GM19043 (cell line): ENCODE measurements around the gene GORAB.

ENCODE experiments used
- ATAC-seq: cut with Tn5 transposase; IDR thresholded peaks from one replicate; pipeline ENCODE4 v1.9.1; 2021; ENCODE audit warnings: low read depth; ENCODE audit not compliant: unreplicated experiment

The GORAB gene

GRCh38 chr1:170537798-170538503 lies 6.0 kb downstream of the GORAB start:
- ATAC-seq, result no peak

GRCh38 chr1:170538687-170539086 lies 6.7 kb downstream of the GORAB start:
- no peak for ATAC-seq

DNA sequence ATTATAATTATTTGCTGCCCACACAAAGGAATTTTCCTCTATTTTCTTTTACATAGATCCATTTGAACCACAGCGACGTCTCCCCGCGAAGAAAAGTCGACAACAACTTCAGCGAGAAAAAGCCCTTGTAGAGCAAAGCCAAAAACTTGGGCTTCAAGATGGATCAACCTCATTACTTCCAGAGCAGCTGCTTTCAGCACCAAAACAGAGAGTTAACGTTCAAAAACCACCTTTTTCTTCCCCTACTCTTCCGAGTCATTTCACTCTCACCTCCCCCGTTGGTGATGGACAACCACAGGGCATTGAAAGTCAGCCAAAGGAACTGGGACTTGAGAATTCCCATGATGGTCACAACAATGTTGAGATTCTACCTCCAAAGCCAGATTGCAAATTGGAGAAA lies 7.2 kb downstream of the GORAB start:
- no peak for ATAC-seq

DNA sequence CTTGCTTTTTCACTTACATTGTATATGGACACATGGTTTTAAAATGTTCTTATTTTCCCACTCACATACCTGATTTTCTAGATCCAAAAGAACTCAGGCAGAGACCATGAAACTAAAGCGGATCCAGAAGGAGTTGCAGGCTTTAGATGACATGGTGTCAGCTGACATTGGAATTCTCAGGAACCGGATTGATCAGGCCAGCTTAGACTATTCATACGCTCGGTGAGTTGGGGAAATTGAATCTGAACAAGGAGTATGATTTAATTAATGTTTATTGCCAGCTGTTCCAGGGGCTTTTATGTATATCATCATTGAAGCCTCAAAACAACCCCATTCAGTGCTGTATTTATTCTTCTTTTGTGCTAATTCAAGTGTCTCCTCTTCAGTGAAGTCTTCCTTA lies 12.7 kb downstream of the GORAB start:
- no peak for ATAC-seq

GRCh38 chr1:170545476-170545875 lies 13.5 kb downstream of the GORAB start:
- ATAC-seq, result no peak

DNA sequence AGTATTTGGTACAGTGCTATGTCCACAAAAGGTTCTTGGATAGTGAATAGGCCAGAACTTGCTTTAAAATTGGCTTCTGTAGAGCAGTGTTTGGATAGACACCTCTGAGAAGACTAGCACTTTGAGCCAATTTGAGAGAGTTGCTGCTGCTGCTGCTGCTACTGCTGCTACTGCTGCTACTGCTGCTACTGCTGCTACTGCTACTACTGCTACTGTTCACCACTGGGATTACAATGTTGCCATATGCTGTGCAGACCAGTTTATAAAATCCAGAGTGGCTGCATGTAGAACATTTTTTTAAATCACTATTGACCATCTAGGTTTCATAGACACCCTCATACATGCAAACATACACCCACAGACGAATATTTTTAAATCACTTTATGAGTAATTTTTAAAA lies 15.3 kb downstream of the GORAB start:
- no peak for ATAC-seq

DNA sequence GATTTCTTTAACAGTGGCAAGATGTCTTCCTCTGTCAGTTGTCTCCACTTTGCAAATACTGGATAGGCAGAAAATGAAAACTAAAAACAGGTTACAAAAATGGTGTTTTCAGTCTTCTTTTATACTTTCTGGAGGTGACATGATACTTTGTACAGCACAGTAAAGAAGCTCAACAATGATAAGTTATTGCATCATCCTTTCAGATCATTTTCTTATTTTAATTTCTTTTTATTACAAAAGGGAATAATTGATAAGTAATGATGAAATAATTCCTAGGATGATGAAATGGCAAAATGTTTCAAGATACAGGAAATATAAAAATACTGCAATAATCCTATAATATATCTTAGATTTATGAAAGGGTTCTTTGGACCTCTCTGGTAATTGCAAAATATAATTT lies 16.5 kb downstream of the GORAB start:
- ATAC-seq, result no peak

DNA sequence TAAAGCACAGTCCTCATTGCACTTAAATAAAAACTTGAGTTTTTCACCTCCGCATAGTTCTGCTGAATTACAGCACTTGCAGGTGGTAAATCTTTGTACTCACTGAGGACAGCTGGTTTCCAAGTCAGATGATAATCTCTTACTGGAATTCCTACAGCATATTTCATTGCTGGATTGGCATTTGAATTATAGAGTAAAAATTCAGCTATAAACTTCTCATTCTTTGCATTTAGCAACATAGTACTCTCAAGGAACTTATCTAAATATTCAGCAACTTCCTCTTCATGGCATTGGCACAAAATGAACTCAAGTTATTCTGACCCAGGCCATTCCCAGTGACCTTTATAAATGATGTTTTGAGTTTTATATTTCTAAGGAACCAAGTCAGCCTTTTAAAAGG lies 23.4 kb downstream of the GORAB start:
- no peak for ATAC-seq

DNA sequence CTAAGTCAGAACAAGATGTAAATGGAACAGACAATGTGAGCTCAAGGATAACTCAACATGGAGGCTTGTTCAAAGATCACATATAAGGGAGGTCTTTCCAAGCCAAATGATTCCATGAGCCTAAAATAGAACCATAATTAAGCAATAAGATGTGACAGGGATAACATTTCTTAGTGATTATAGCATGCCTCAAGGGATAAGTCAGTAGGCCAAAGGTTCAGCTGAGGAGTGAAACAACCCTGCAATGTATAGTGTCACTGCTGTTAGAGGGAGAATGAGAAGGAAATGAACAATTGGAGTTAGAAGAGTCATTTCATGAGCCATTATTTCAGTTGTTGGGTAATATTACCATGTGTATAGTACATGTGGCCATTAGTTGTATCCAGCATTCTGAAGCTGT lies 25.0 kb downstream of the GORAB start:
- ATAC-seq, result no peak

GRCh38 chr1:170558731-170559130 lies 26.8 kb downstream of the GORAB start:
- no peak for ATAC-seq

DNA sequence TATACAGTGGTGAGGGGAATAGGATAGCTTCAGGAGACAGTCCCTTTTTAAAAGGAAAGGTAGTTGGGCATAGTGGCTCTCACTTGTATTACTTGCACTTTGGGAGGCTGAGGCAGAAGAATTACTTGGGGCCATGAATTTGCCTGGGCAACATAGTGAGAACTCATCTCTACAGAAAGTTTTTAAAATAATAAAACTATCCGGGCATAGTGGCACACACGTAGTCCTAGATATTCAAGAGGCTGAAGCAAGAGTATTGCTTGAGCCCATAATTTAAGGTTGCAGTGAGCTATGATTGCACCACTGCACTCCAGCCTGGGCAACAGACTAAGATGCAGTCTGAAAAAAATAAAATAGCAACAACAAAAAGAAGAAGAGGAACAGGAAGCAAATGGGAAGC lies 27.2 kb downstream of the GORAB start:
- ATAC-seq, result no peak

DNA sequence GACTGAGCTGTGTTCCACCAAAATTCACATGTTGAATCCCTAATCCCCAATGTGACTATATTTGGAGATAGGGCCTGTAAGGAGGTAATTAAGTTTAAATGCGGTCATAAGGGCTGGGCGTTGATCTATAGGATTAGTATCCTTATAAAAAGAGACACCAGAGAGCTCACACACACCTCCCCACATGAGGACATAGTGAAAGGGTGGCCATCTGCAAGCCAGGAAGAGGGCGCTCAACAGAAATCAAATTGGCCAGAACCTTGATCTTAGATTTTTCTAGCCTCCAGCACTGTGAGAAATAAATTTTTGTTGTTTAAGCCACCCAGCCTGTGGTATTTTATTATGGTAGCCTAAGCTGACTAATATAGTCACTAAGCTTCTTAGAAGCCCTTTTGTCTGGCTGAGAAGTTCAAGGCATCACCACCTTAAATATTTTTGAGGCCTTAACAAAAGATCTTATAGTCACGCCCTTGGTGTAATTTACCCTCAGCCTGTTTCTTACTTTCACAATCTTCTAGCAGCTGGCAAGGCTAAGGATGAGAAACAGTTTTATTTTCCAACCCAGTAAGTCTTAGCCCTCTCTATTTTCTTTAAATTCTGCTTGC lies 28.8 kb downstream of the GORAB start:
- no peak for ATAC-seq

GRCh38 chr1:170562646-170563338 lies 30.8 kb downstream of the GORAB start:
- ATAC-seq, result peak; percentile 48

DNA sequence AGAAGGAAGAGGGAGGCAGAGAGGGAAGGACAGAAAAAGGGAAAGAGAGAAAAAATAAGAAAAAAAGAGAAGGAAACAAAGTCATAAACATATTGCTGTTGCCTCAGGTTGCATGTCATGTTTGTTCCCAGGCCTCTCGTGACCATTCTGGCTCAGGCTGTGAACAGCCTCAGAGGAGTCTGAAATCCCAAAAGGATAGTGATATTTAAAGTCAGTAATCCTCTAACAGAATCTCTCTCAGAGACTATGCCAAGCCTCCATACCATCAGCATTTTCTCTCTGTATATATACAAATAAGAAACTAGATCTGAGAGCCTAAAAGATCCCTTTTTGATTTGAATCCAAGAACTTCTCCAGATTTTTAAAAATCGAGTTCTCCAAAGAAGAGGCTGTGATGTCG lies 35.2 kb downstream of the GORAB start:
- no peak for ATAC-seq

DNA sequence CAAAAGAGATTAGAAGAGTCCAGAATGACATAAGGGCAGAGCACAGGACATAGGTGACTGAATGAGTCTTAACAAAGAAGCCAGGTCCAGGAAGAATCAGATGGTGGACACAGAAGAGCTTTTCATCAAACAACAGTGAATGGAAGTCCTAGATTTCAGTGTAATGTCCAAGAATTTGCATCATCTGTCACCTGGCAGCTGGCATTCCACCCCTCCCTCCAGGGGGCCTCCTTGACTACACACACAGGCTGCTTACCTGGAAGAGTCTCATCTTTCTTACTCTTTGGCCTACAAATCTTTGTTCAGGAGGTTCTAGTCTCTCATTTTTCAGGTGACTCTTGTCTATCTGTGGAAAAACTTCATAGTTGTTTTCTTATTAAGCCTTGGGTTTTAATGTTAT lies 36.2 kb downstream of the GORAB start:
- ATAC-seq, result no peak

- ATAC-seq, result no peak
Measured at GRCh38 chr1:170576980-170577379, 45.0 kb downstream of the GORAB start.

- ATAC-seq, result no peak
Measured at GRCh38 chr1:170578359-170578758, 46.4 kb downstream of the GORAB start.

DNA sequence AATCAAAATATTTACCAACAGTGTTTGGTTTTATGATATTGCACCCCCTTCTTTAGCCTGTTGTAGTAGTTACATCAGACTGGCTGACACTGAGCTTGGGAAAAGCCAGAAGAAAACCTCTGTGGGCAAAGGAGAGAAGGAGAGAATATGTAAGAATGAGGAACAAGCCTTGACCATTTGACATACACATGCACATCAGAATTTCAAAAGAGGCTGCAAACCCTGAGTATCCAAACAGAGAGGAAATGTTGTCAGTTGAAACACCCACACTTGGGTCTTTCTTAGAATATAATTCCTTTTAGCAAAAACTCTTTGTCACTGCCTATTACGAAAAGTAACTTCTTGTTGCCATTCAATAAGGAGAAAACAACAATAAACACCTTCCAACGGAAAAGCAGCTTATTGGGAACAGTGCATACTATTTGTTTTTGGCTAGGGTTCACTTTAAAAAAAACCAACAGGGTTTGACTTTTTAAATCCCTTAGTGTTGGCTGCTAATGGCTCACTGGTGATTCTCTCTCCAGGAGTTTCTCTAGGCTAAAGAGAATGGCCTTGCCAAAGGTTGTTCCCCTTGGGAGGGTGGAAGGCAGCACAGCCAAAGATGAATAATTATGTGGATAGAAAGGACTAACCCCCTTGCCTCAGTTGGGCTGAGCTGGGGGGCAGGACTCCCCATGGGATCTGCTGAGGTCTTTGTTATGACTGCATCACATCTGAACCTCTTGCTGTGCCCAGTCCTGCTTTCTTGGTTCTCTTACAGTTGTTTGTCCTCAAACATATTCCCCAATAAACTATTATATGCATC lies 48.9 kb downstream of the GORAB start:
- ATAC-seq, result no peak

GRCh38 chr1:170583186-170583585 lies 51.2 kb downstream of the GORAB start:
- no peak for ATAC-seq

DNA sequence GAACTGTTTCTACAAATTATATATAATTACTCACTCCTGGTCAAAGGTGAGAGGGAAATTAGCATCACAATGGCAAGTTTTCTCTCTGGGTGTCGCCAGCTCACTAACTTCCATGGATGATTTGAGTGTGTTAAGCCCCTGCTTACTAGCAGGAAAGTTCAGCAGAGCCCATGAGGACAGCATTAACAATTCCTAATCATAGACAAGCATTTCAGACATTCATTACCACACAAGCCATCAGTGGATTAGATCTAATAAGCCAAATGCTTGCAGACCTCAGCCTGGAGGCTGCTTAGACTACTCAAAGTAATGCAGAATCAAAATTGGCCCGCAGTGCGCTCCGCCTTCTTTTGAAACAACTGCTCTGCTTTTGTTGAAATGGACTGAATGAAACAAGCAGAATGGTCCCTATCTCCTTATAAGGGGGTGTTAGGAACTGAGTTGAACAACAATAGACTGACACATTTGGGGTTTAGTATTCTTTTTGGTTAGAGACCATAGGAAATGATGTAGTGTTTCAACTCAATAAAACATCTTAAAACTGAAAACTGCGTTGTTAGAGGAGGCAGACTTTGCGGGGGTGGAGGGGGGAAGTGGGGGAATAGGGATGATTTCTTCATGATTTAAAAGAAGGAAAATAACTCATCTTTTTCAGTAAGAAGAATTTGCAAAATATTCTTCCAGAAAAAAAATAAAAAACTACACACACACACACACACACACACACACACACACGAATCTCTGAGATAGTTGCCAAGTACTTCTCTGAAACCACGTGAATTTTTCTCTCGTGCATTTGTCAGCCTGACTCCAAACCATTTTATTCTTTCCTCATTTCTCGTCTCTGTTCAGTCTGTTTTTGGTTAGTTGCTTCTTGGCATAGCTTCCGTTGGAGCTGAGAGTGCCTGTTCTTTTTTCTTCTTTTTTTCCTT lies 54.6 kb downstream of the GORAB start:
- no peak for ATAC-seq
